Measurements from ENCODE around the gene ACSL1. TPM values are rescaled to one million over a fixed set of nuclear protein-coding genes. Genes with fewer than 3 reads are reported as not detected.

ACSL1 gene
- total and polyA plus RNA-seq, 2 experiments from 2014 or later, result 6.2 to 13.1 TPM

DNA sequence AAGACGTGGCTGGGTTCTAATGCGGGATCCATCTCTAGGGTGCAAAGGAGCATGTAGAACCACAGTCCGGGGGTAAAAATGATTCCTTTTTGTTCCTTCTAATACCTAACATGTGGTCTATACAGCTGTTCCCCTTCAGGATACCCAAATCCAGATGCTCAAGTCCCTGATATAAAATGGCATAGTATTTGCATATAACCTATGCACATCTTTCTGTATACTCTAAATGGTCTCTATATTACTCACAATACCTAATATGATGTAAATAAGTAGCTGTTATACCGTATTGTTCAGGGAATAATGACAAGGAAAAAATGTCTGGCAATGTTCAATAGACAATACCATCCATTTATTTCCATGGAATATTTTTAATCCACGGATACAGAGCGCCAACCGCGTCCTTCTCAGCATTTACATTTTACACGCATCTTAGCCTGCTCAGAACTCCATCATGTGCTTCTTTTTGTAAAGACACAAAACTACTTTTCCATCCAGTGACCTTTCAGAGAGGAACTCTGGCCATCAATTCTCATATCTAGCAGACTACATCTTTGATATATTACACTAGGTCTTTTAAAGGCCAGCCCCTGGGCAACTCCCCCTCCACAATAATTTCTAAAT is 31.9 kb downstream of the ACSL1 start:
- Histone ChIP-seq H3K4me1 (ENCODE audit: insufficient read depth) (peaks cover 13% of the 10 kb centered on the region), H3K4me2 (no peak overlapping the region), H3K27me3 (ENCODE audit: insufficient read depth) (no peaks in the 10 kb centered on the region), H4K20me1 (replicated peaks; ENCODE audit: insufficient read depth) (no peaks in the 10 kb centered on the region), H3K9me2 (ENCODE audit: insufficient read depth) (peaks cover 4% of the 10 kb centered on the region; the same call in 1 of the 2 replicates), H3F3A (replicated peaks; ENCODE audit: low read depth) (no peaks in the 10 kb centered on the region), H3K36me3 (ENCODE audit: insufficient read depth) (peaks cover 4% of the 10 kb centered on the region; the same call in 1 of the 2 replicates), H3K27ac (ENCODE audit: low read depth) (no peak overlapping the region), H3K4me3 (no peak overlapping the region), H2AFZ (no peak overlapping the region), H3K79me2 (replicated peaks; ENCODE audit: insufficient read depth) (no peaks in the 10 kb centered on the region)
- no peak for TF ChIP-seq ETS1 (IDR thresholded peaks at IDR 0.05)
- TF ChIP-seq STAT1 (IDR thresholded peaks at IDR 0.05; ENCODE audit: unreplicated experiment), result no peak
- TF ChIP-seq ZNF331 (CRISPR knock-in tag; IDR thresholded peaks at IDR 0.05; ENCODE audit: low read depth), result no peak
- no peak for TF ChIP-seq NANOG (IDR thresholded peaks at IDR 0.05; ENCODE audit: borderline replicate concordance)
- no peak for TF ChIP-seq CTCF (conservative IDR thresholded peaks at IDR 0.05; ENCODE audit: low read depth in 2 of 2)
- no peak for TF ChIP-seq EZH2phosphoT487 (IDR thresholded peaks at IDR 0.05; ENCODE audit: unreplicated experiment)
- no peak for TF ChIP-seq POLR2AphosphoS5 (IDR thresholded peaks at IDR 0.05; ENCODE audit: low read depth)
- TF ChIP-seq REST (IDR thresholded peaks at IDR 0.05; ENCODE audit: unreplicated experiment), result no peak
- TF ChIP-seq EZH2 (IDR thresholded peaks at IDR 0.05; ENCODE audit: low read depth, unreplicated experiment), result no peak
- TF ChIP-seq CREB1 (CRISPR knock-in tag; IDR thresholded peaks at IDR 0.05; ENCODE audit: low read depth), result no peak
- no peak for TF ChIP-seq ZNF462 (CRISPR knock-in tag; IDR thresholded peaks at IDR 0.05)
- no peak for TF ChIP-seq ZNF114 (CRISPR knock-in tag; IDR thresholded peaks at IDR 0.05)
- DNase-seq (ENCODE audit: low spot score) (no peak), ATAC-seq (no peak)
- peaks cover 8% of the 10 kb centered on the region for H3K27me3 Mint-ChIP-seq (ENCODE audit: insufficient read depth, low read depth, poor library complexity)
- H3K27ac Mint-ChIP-seq, result no peak overlapping the region
- 0 out of 3 replicates have a peak, but pooled peaks cover 4% of the 10 kb centered on the region for H3K9me3 Mint-ChIP-seq
- H3K4me1 Mint-ChIP-seq, result peaks cover 14% of the 10 kb centered on the region
- H3K4me3 Mint-ChIP-seq, result no peak overlapping the region
- peaks cover 3% of the 10 kb centered on the region; the same call in 1 of the 3 replicates for H3K36me3 Mint-ChIP-seq (ENCODE audit: low read depth)

All from GM23338 (cell line).